CD8-positive, alpha-beta memory T cell (primary cell): Measurements from ENCODE around the gene FAM168A. TPM values are rescaled to one million over a fixed set of nuclear protein-coding genes. Genes with fewer than 3 reads are reported as not detected.

Experiments used
- CTCF ChIA-PET: fragments of 350-600 bp; sonication (Branson Sonifier 250); formaldehyde crosslinking; loops from one replicate; lab custom pipeline; 2021; ENCODE audit warnings: antibody characterized with exemption; lab: Charles Lee
- POLR2A ChIA-PET: fragments of 350-600 bp; sonication (Branson Sonifier 250); formaldehyde crosslinking; loops from one replicate; lab custom pipeline; 2021; ENCODE audit warnings: antibody characterized with exemption; lab: Charles Lee
- DNase-seq, 5 donors: peaks; one replicate each; pipeline versions ENCODE4 v3.0.0 to v3.0.0-alpha.2; 2020 to 2022; ENCODE audit warnings: mixed read lengths in 1 of 5
- H3K27ac ChIP-seq: one replicate; pipeline ENCODE4 v1.7.0; 2013; ENCODE audit warnings: low read depth, mild to moderate bottlenecking, low read length, moderate library complexity
- H3K27me3 ChIP-seq: 2 replicates; pipeline ENCODE4 v1.7.0; 2013; ENCODE audit warnings: low read length, mild to moderate bottlenecking; ENCODE audit not compliant: insufficient read depth, poor library complexity, severe bottlenecking
- H3K36me3 ChIP-seq: 2 replicates; pipeline ENCODE4 v1.7.0; 2013; ENCODE audit warnings: mild to moderate bottlenecking, low read length, moderate library complexity; ENCODE audit not compliant: insufficient read depth
- H3K4me1 ChIP-seq: 2 replicates; pipeline ENCODE4 v1.7.0; 2013; ENCODE audit warnings: mild to moderate bottlenecking, low read length, moderate library complexity; ENCODE audit not compliant: insufficient read depth
- H3K4me3 ChIP-seq: 2 replicates; pipeline ENCODE4 v1.7.0; 2013; ENCODE audit warnings: mild to moderate bottlenecking, low read length
- H3K9me3 ChIP-seq: 2 replicates; pipeline ENCODE4 v1.7.0; 2013; ENCODE audit warnings: mild to moderate bottlenecking, low read length
- H3K27ac Mint-ChIP-seq, 8 donors: one replicate each; pipeline ENCODE4 v1.8.0; 2020 to 2021; ENCODE audit warnings: mixed read lengths in 8 of 8, mild to moderate bottlenecking in 6 of 8, inconsistent platforms in 3 of 8, moderate library complexity in 3 of 8
- H3K27me3 Mint-ChIP-seq, 2 donors: one replicate each; pipeline ENCODE4 v1.8.0; 2020 to 2021; ENCODE audit warnings: mixed read lengths in 2 of 2, mild to moderate bottlenecking in 1 of 2, moderate library complexity in 1 of 2
- H3K36me3 Mint-ChIP-seq, 3 donors: one replicate each; pipeline ENCODE4 v1.8.0; 2020 to 2021; ENCODE audit warnings: mixed read lengths in 3 of 3, inconsistent platforms in 1 of 3, mild to moderate bottlenecking in 1 of 3
- H3K4me1 Mint-ChIP-seq, 3 donors: one replicate each; pipeline ENCODE4 v1.8.0; 2020 to 2021; ENCODE audit warnings: mixed read lengths in 3 of 3, inconsistent platforms in 1 of 3, mild to moderate bottlenecking in 1 of 3
- H3K4me3 Mint-ChIP-seq, 7 donors: one replicate each; pipeline ENCODE4 v1.8.0; 2020 to 2021; ENCODE audit warnings: mixed read lengths in 7 of 7, mild to moderate bottlenecking in 6 of 7, moderate library complexity in 4 of 7, inconsistent platforms in 2 of 7
- H3K9me3 Mint-ChIP-seq, 5 donors: one replicate each; pipeline ENCODE4 v1.8.0; 2020 to 2022; ENCODE audit warnings: mixed read lengths in 5 of 5, mild to moderate bottlenecking in 3 of 5, moderate library complexity in 2 of 5, inconsistent platforms in 1 of 5
- polyA plus RNA-seq: library from polyadenylated mRNA; unstranded; fragments of 300-500 nt; fragmentation: Illumina TruSeq; gene quantifications from one replicate; pipeline ENCODE4 v1.2.3, GENCODE V29; 2021
- total RNA-seq, 2 experiments: library from RNA; stranded (reverse); gene quantifications; one replicate each; pipeline ENCODE4 v1.2.3, GENCODE V29; 2021

Gene FAM168A
- total and polyA plus RNA-seq, 3 experiments from 2014 or later, result 2.5 to 13.1 (median 11.7) TPM

- DNase-seq, result no peak
- CTCF ChIA-PET, result no interaction called here
These were observed 129.2 kb downstream of the FAM168A start for GRCh38 chr11:73468590-73469161.

DNA sequence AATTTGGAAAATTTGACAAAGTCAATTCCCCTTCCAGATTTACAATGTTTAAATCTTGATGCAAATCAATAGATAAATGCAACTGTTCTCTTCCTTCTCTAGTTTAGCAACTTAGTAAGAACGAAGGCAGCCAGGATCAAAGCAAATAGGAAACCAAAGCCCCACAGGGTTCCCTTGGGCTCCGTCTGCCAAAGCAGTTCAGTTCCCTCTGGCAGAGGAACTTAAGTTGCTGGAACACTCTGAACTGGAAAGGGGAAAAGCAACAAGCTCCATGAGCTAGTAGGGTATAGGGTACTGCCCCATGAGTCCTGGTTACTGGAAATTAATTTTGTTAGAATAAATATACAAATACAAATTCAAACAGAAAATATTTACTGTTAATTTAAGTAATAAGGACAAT is 130.4 kb downstream of the FAM168A start:
- Mint-ChIP-seq H3K4me3 (no peak overlapping the region), H3K9me3 (no peaks in the 10 kb centered on the region), H3K27ac (no peak overlapping the region), H3K36me3 (peaks cover 0 to 26% (median 22%) of the 10 kb centered on the region in 3 donors), H3K27me3 (no peaks in the 10 kb centered on the region), H3K4me1 (no peaks in the 10 kb centered on the region)
- DNase-seq, result no peak
- H3K4me1 ChIP-seq, result no peaks in the 10 kb centered on the region
- H3K27me3 ChIP-seq, result no peaks in the 10 kb centered on the region
- no peak overlapping the region for H3K27ac ChIP-seq
- H3K36me3 ChIP-seq, result no peaks in the 10 kb centered on the region
- CTCF ChIA-PET, result no interaction called here
- POLR2A ChIA-PET, result no interaction called here
- H3K9me3 ChIP-seq, result no peaks in the 10 kb centered on the region
- no peak overlapping the region for H3K4me3 ChIP-seq

More at GRCh38 chr11:73468590-73469161, 129.2 kb downstream of the FAM168A start:
- Histone ChIP-seq H3K36me3 (no peaks in the 10 kb centered on the region), H3K27me3 (no peaks in the 10 kb centered on the region), H3K9me3 (no peaks in the 10 kb centered on the region), H3K4me3 (no peak overlapping the region), H3K4me1 (no peaks in the 10 kb centered on the region), H3K27ac (no peak overlapping the region)
- Mint-ChIP-seq H3K9me3 (no peaks in the 10 kb centered on the region), H3K36me3 (peaks cover 0 to 21% (median 14%) of the 10 kb centered on the region in 3 donors), H3K27me3 (no peaks in the 10 kb centered on the region), H3K4me1 (no peaks in the 10 kb centered on the region), H3K4me3 (no peak overlapping the region), H3K27ac (no peak overlapping the region)
- POLR2A ChIA-PET, result no interaction called here

DNA sequence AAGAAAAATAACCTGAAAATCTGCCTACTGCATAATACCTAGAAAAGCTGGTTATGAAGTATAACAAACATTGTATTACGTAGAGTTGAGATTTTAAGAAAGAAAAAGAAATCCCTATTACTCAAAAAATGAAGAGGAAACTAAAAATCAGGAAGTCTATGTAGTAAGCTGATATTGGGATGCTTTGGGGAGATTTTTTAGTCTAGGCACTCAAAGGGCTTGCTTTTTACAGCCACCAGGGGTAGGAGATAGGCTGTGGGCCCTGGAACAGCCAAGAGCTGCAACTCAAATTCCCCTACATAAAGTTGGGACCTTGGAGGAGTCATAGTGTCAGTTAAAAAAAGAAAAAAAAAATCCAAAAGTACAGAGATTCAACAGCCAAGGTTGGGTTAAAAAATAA is 131.3 kb downstream of the FAM168A start:
- no peaks in the 10 kb centered on the region for H3K36me3 ChIP-seq
- ChIA-PET CTCF (no interaction called here), POLR2A (no interaction called here)
- no peaks in the 10 kb centered on the region for H3K9me3 ChIP-seq
- Mint-ChIP-seq H3K27me3 (no peaks in the 10 kb centered on the region), H3K4me3 (no peak overlapping the region), H3K4me1 (no peaks in the 10 kb centered on the region), H3K27ac (no peak overlapping the region), H3K9me3 (no peaks in the 10 kb centered on the region), H3K36me3 (peaks cover 3 to 28% (median 22%) of the 10 kb centered on the region in 3 donors)
- no peaks in the 10 kb centered on the region for H3K27me3 ChIP-seq
- no peaks in the 10 kb centered on the region for H3K4me1 ChIP-seq
- H3K4me3 ChIP-seq, result no peak overlapping the region
- no peak overlapping the region for H3K27ac ChIP-seq
- no peak for DNase-seq

- Mint-ChIP-seq H3K27ac (no peak overlapping the region), H3K4me3 (no peak overlapping the region), H3K36me3 (peaks cover 3 to 28% (median 20%) of the 10 kb centered on the region in 3 donors), H3K4me1 (no peaks in the 10 kb centered on the region), H3K27me3 (no peaks in the 10 kb centered on the region), H3K9me3 (no peaks in the 10 kb centered on the region)
- Histone ChIP-seq H3K4me3 (no peak overlapping the region), H3K9me3 (no peaks in the 10 kb centered on the region), H3K27me3 (no peaks in the 10 kb centered on the region), H3K36me3 (no peaks in the 10 kb centered on the region), H3K27ac (no peak overlapping the region), H3K4me1 (no peaks in the 10 kb centered on the region)
- no peak for DNase-seq
- CTCF ChIA-PET, result interaction anchor here (1.3 kb wide), 1 partner anchor 13 kb away, joined by 3 read pairs; no protein-coding TSS in a partner anchor
- POLR2A ChIA-PET, result no interaction called here
These were observed 132.0 kb downstream of the FAM168A start for GRCh38 chr11:73465871-73466270.

GRCh38 chr11:73465023-73465675 is 132.8 kb downstream of the FAM168A start:
- Mint-ChIP-seq H3K9me3 (no peaks in the 10 kb centered on the region), H3K4me1 (no peaks in the 10 kb centered on the region), H3K27ac (no peak overlapping the region), H3K4me3 (no peak overlapping the region), H3K27me3 (no peaks in the 10 kb centered on the region), H3K36me3 (peaks cover 3 to 23% (median 19%) of the 10 kb centered on the region in 3 donors)
- no peaks in the 10 kb centered on the region for H3K9me3 ChIP-seq
- H3K27ac ChIP-seq, result no peak overlapping the region
- CTCF ChIA-PET, result interaction anchor here (1.3 kb wide), 1 partner anchor 13 kb away, joined by 3 read pairs; no protein-coding TSS in a partner anchor
- POLR2A ChIA-PET, result no interaction called here
- H3K4me3 ChIP-seq, result no peak overlapping the region
- DNase-seq, result no peak
- no peaks in the 10 kb centered on the region for H3K27me3 ChIP-seq
- H3K4me1 ChIP-seq, result no peaks in the 10 kb centered on the region
- no peaks in the 10 kb centered on the region for H3K36me3 ChIP-seq

DNA sequence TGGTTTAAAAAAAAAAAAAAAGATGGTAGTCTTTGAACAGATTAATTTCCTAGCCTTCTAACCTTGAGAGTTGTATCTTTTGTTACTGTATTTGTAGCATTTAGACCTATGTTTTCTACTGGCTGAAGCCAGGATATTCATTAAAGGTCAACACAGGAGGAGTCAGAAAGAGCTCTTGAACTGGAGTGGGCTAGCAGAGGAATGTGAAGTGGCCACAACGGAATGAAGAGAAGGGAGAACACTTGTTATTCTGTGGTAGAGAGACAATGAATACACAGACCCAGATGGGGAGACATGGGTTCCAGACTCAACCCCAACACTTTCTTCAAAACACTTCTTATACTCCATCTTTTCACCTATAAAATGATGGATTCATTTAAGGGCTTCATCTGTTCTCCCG is 133.6 kb downstream of the FAM168A start:
- Histone ChIP-seq H3K27me3 (no peaks in the 10 kb centered on the region), H3K36me3 (no peaks in the 10 kb centered on the region), H3K9me3 (no peaks in the 10 kb centered on the region), H3K4me3 (no peak overlapping the region), H3K27ac (no peak overlapping the region), H3K4me1 (no peaks in the 10 kb centered on the region)
- Mint-ChIP-seq H3K27ac (no peak overlapping the region), H3K4me3 (no peak overlapping the region), H3K4me1 (no peaks in the 10 kb centered on the region), H3K27me3 (no peaks in the 10 kb centered on the region), H3K36me3 (peaks cover 3 to 24% (median 20%) of the 10 kb centered on the region in 3 donors), H3K9me3 (no peaks in the 10 kb centered on the region)
- CTCF ChIA-PET, result no interaction called here
- POLR2A ChIA-PET, result no interaction called here
- no peak for DNase-seq

DNA sequence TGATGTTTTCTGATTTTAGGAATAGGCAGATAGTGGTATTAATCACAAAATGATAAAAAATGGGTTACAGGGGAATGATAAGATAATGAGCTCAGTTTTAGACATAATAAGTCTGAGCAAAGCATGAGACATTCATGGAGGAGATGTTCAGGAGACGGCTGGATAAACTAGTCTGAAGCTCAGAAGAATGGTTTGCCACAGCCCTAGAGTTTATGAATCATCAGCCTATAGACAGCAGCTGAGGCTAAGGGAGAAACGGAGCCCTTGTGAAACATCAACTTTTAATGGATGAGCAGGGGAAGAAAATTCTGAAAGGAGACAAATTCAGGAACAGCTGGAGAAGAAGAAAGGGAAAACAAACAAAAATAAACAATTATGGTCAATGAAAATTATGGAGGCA is 134.6 kb downstream of the FAM168A start:
- no peaks in the 10 kb centered on the region for H3K4me1 ChIP-seq
- no peaks in the 10 kb centered on the region for H3K27me3 ChIP-seq
- peak overlapping the region in 1 of 8 donors; percentile 27 for H3K27ac Mint-ChIP-seq
- no peaks in the 10 kb centered on the region for H3K9me3 Mint-ChIP-seq
- no peak overlapping the region for H3K27ac ChIP-seq
- no peaks in the 10 kb centered on the region for H3K4me1 Mint-ChIP-seq
- no peaks in the 10 kb centered on the region for H3K9me3 ChIP-seq
- H3K4me3 ChIP-seq, result no peak overlapping the region
- DNase-seq, result no peak
- H3K27me3 Mint-ChIP-seq, result no peaks in the 10 kb centered on the region
- CTCF ChIA-PET, result no interaction called here
- peaks cover 3 to 20% (median 18%) of the 10 kb centered on the region in 3 donors for H3K36me3 Mint-ChIP-seq
- POLR2A ChIA-PET, result no interaction called here
- H3K36me3 ChIP-seq, result no peaks in the 10 kb centered on the region
- H3K4me3 Mint-ChIP-seq, result no peak overlapping the region

GRCh38 chr11:73461964-73462363 is 135.9 kb downstream of the FAM168A start:
- no peaks in the 10 kb centered on the region for H3K27me3 ChIP-seq
- no peaks in the 10 kb centered on the region for H3K4me1 ChIP-seq
- ChIA-PET POLR2A (no interaction called here), CTCF (no interaction called here)
- DNase-seq, result no peak
- H3K36me3 Mint-ChIP-seq, result peaks cover 3 to 20% (median 20%) of the 10 kb centered on the region in 3 donors
- no peak overlapping the region for H3K27ac Mint-ChIP-seq
- H3K4me3 Mint-ChIP-seq, result no peak overlapping the region
- H3K27me3 Mint-ChIP-seq, result no peaks in the 10 kb centered on the region
- H3K4me3 ChIP-seq, result no peak overlapping the region
- no peaks in the 10 kb centered on the region for H3K4me1 Mint-ChIP-seq
- H3K36me3 ChIP-seq, result no peaks in the 10 kb centered on the region
- no peaks in the 10 kb centered on the region for H3K9me3 Mint-ChIP-seq
- H3K27ac ChIP-seq, result no peak overlapping the region
- H3K9me3 ChIP-seq, result no peaks in the 10 kb centered on the region
